GM23248 (cell line): ENCODE data around the gene UPK1B. TPM values are rescaled to one million over a fixed set of nuclear protein-coding genes. Genes with fewer than 3 reads are reported as not detected.

Source experiments
- DNase-seq: peaks from one replicate; pipeline ENCODE4 v3.0.0-alpha.2; 2015
- H2AFZ ChIP-seq: fragments of 200-600 bp; sonication (generic); 2 replicates; pipeline ENCODE4 v1.6.1; 2016; ENCODE audit warnings: antibody characterized with exemption
- H3F3A ChIP-seq: fragments of 200-600 bp; sonication (generic); 2 replicates; pipeline ENCODE4 v1.6.1; 2016; ENCODE audit warnings: mild to moderate bottlenecking, antibody characterized with exemption, mixed run types; ENCODE audit not compliant: insufficient read depth
- H3K27ac ChIP-seq: fragments of 200-600 bp; sonication (generic); 2 replicates; pipeline ENCODE4 v1.5.1; 2016; ENCODE audit warnings: mild to moderate bottlenecking
- H3K27me3 ChIP-seq: fragments of 200-600 bp; sonication (generic); replicated peaks from 2 replicates; pipeline ENCODE4 v1.6.1; 2016; ENCODE audit warnings: mild to moderate bottlenecking; ENCODE audit not compliant: insufficient read depth
- H3K36me3 ChIP-seq: fragments of 200-600 bp; sonication (generic); 2 replicates; pipeline ENCODE4 v1.6.1; 2016; ENCODE audit warnings: low read depth, mild to moderate bottlenecking
- H3K4me1 ChIP-seq: fragments of 200-600 bp; sonication (generic); 2 replicates; pipeline ENCODE4 v1.6.1; 2016; ENCODE audit warnings: mild to moderate bottlenecking; ENCODE audit not compliant: insufficient read depth
- H3K4me2 ChIP-seq: fragments of 200-600 bp; sonication (generic); one replicate; pipeline ENCODE4 v1.6.1; 2016; ENCODE audit warnings: mild to moderate bottlenecking; ENCODE audit not compliant: unreplicated experiment
- H3K4me3 ChIP-seq: fragments of 200-600 bp; sonication (generic); 2 replicates; pipeline ENCODE4 v1.5.1; 2016; ENCODE audit warnings: mild to moderate bottlenecking
- H3K79me2 ChIP-seq: fragments of 200-600 bp; sonication (generic); 2 replicates; pipeline ENCODE4 v1.6.1; 2016; ENCODE audit warnings: mild to moderate bottlenecking; ENCODE audit not compliant: insufficient read depth
- H3K9ac ChIP-seq: fragments of 200-600 bp; sonication (generic); 2 replicates; pipeline ENCODE4 v1.6.1; 2016; ENCODE audit warnings: mild to moderate bottlenecking
- H3K9me2 ChIP-seq: fragments of 200-600 bp; sonication (generic); 2 replicates; pipeline ENCODE4 v1.6.1; 2016; ENCODE audit warnings: mixed run types, mild to moderate bottlenecking, moderate library complexity; ENCODE audit not compliant: insufficient read depth
- H3K9me3 ChIP-seq: fragments of 200-600 bp; sonication (generic); one replicate; pipeline ENCODE4 v1.6.1; 2017; ENCODE audit warnings: low read depth
- H4K20me1 ChIP-seq: fragments of 200-600 bp; sonication (generic); 2 replicates; pipeline ENCODE4 v1.6.0; 2016; ENCODE audit not compliant: insufficient read depth
- EZH2 ChIP-seq: fragments of 200-600 bp; sonication (generic); IDR thresholded peaks from 2 replicates; pipeline ENCODE4 v1.6.1; 2018; ENCODE audit warnings: antibody characterized with exemption, mild to moderate bottlenecking; ENCODE audit not compliant: insufficient read depth, poor library complexity, severe bottlenecking
- EZH2phosphoT487 ChIP-seq: fragments of 200-600 bp; sonication (generic); IDR thresholded peaks from 2 replicates; pipeline ENCODE4 v1.6.1; 2018; ENCODE audit warnings: antibody characterized with exemption, moderate library complexity, mild to moderate bottlenecking, low read depth; ENCODE audit not compliant: insufficient read depth
- WGBS, 2 experiments: methylation state at CpG; one replicate each; pipeline ENCODE4 v1.1.6; 2015 to 2017; ENCODE audit warnings: low lambda C conversion rate in 2 of 2, low coverage in 1 of 2; ENCODE audit errors: missing lambda C conversion rate in 2 of 2; 5-methylcytosine and 5-hydroxymethylcytosine counted together
- in situ Hi-C: fragments of 300-500 bp; cut with MboI; formaldehyde crosslinking; loops from 2 replicates; pipeline ENCODE4 v1.15.0; 2020
- polyA plus RNA-seq: library from polyadenylated mRNA; unstranded; fragments of >200 nt; fragmentation: Nextera tagmentation; extraction: Ambion mirVana; gene quantifications from 2 replicates; pipeline ENCODE4 v1.2.1, GENCODE V29; 2016
- total RNA-seq: library from RNA; depleted of rRNA; stranded (reverse); fragments of >200 nt; shearing (Covaris generic); gene quantifications from 2 replicates; pipeline ENCODE4 v1.2.3, GENCODE V29; 2014

Gene UPK1B
- total and polyA plus RNA-seq, 2 experiments from 2014 or later, result not detected

DNA sequence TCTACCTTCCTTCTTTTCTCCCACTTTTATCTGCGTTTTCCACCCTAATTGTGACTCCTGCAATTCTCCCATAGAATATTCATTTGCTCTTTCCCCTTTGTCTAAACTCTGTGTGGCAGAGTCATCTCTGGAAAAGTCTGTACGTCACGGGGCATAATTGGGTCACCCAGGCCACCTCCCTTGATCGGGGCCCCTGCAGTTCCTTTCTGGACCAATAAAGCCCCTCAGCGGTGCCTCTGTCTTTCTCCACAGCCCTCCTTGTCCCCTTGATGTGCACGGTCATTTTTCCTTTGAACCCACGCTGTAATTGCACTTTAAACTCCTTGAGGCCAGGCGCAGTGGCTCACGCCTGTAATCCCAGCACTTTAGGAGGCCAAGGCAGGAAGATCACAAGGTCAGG lies 10.7 kb downstream of the UPK1B start:
- H3F3A ChIP-seq, result peaks cover 27% of the 10 kb centered on the region
- no peaks in the 10 kb centered on the region for H3K27me3 ChIP-seq
- no peak for TF ChIP-seq EZH2
- TF ChIP-seq EZH2phosphoT487, result no peak
- no peak overlapping the region for H3K4me3 ChIP-seq
- 0 out of 2 replicates have a peak overlapping the region, but pooled peaks have one; percentile 34 for H2AFZ ChIP-seq
- peaks cover 42% of the 10 kb centered on the region for H3K4me1 ChIP-seq
- H3K9me3 ChIP-seq, result no peaks in the 10 kb centered on the region
- WGBS, 2 experiments, result 74 to 79% methylated on average over 9 of the region's 9 CpGs
- no peaks in the 10 kb centered on the region; the same call in 1 of the 2 replicates for H3K9me2 ChIP-seq
- in situ Hi-C loops, result no loop called here
- no peak overlapping the region for H3K4me2 ChIP-seq
- H4K20me1 ChIP-seq, result no peaks in the 10 kb centered on the region
- H3K27ac ChIP-seq, result peak overlapping the region; percentile 65
- H3K9ac ChIP-seq, result no peak overlapping the region
- H3K79me2 ChIP-seq, result no peaks in the 10 kb centered on the region
- no peak for DNase-seq
- H3K36me3 ChIP-seq, result no peaks in the 10 kb centered on the region

DNA sequence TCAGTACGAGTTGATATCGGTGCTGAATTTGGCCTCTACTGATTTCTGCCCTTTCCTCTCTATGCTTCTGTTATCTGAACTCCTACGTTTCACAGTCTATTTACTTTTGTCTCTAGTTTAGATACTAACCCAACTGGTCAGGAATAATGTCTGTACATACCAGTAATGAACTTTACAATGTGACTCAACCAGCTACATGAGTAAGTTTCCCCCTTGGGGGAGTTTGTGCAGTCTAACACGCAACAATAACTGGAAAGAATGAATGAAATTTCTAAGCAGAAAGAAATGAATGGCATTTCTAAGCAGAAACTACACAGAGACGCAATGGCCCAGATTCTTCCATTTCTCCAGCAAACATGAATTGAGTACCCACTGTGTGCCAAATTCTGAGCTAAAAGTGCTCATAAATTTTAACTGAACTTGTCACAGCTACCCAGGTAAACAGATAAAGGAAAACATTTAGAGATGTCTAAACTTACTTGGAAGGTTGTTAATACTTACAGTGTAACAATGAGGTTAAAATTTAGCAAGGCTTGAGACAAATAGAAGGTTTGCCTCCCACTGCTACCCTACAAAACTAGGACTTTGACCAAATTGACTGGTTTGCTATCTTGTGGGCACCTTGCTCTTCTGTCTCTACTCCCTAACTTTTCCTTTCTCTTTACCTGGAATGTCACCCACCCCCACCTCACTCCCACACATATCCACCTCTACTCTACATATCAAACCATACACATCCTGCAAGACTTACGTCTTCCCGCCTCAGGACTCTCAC lies 11.6 kb downstream of the UPK1B start:
- H3K9me2 ChIP-seq, result no peaks in the 10 kb centered on the region; the same call in 1 of the 2 replicates
- no peak overlapping the region for H3K9ac ChIP-seq
- 40 to 42% methylated on average over 7 of the region's 7 CpGs for WGBS, 2 experiments
- peaks cover 27% of the 10 kb centered on the region for H3F3A ChIP-seq
- H2AFZ ChIP-seq, result no peak overlapping the region
- H3K4me2 ChIP-seq, result peak overlapping the region; percentile 46
- no peaks in the 10 kb centered on the region for H3K36me3 ChIP-seq
- no peaks in the 10 kb centered on the region for H3K79me2 ChIP-seq
- H3K27ac ChIP-seq, result peak overlapping the region; percentile 65
- TF ChIP-seq EZH2 (no peak), EZH2phosphoT487 (no peak)
- in situ Hi-C loops, result no loop called here
- no peaks in the 10 kb centered on the region for H4K20me1 ChIP-seq
- H3K27me3 ChIP-seq, result no peaks in the 10 kb centered on the region
- no peaks in the 10 kb centered on the region for H3K9me3 ChIP-seq
- no peak overlapping the region for H3K4me3 ChIP-seq
- peak; percentile 96 for DNase-seq
- H3K4me1 ChIP-seq, result peaks cover 42% of the 10 kb centered on the region

DNA sequence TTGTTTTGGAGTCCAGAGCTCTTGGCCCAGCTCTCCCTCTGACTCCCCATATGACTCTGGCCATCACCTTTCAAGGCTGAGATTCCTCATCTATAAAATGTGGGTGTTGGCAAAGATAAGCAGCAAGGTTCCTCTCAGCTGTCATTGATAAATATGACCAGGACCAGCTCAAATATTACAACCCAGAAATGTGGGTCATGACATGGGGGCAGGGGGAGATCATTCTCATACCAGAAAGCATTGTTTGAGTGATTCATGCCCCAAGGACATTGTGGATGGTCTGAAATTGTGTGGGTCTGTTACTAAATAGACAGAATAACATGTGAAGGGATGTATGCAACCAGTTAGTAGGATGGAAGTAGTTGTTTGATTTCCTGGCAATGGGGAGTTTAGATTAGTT lies 13.9 kb downstream of the UPK1B start:
- Histone ChIP-seq H3K27ac (no peak overlapping the region), H3K9me3 (no peaks in the 10 kb centered on the region), H3F3A (peaks cover 27% of the 10 kb centered on the region), H4K20me1 (no peaks in the 10 kb centered on the region), H2AFZ (no peak overlapping the region), H3K36me3 (no peaks in the 10 kb centered on the region), H3K4me2 (no peak overlapping the region), H3K4me1 (peaks cover 37% of the 10 kb centered on the region), H3K9ac (no peak overlapping the region), H3K9me2 (no peaks in the 10 kb centered on the region; the same call in 1 of the 2 replicates), H3K79me2 (no peaks in the 10 kb centered on the region), H3K4me3 (no peak overlapping the region), H3K27me3 (no peaks in the 10 kb centered on the region)
- no peak for DNase-seq
- in situ Hi-C loops, result no loop called here
- TF ChIP-seq EZH2 (no peak), EZH2phosphoT487 (no peak)

DNA sequence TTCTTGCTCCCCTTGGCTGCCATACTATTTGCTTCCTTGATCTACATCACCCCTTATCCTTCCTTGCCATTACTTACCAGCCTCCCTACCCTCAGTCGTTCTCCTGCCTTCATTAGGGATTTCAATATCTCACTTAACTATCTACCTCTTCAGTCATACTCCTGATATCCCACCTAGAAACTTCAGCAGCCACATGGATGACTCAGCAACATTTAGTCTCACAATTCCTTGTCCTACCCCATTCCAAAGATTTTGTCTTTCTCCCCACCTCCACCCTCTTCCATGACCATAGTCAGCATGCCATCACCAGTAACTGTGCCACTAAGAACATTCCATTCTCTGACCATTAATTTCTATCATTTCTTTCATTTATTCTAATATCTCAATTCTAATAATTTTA lies 18.4 kb downstream of the UPK1B start:
- H4K20me1 ChIP-seq, result no peaks in the 10 kb centered on the region
- H3K79me2 ChIP-seq, result no peaks in the 10 kb centered on the region
- H2AFZ ChIP-seq, result no peak overlapping the region
- H3K9me2 ChIP-seq, result no peaks in the 10 kb centered on the region; the same call in 1 of the 2 replicates
- TF ChIP-seq EZH2phosphoT487 (no peak), EZH2 (no peak)
- no peaks in the 10 kb centered on the region for H3K27me3 ChIP-seq
- H3K36me3 ChIP-seq, result no peaks in the 10 kb centered on the region
- no peak overlapping the region for H3K9ac ChIP-seq
- no peak overlapping the region for H3K27ac ChIP-seq
- in situ Hi-C loops, result no loop called here
- 56 to 73% methylated on average over 1 of the region's 1 CpG for WGBS, 2 experiments
- peaks cover 30% of the 10 kb centered on the region for H3F3A ChIP-seq
- no peaks in the 10 kb centered on the region for H3K9me3 ChIP-seq
- H3K4me1 ChIP-seq, result peaks cover 46% of the 10 kb centered on the region
- no peak overlapping the region for H3K4me2 ChIP-seq
- DNase-seq, result no peak
- H3K4me3 ChIP-seq, result no peak overlapping the region
